Adrenal gland (tissue), 5 donors: ENCODE results near the gene OR1S2.

Experiments
- CTCF ChIP-seq, 6 experiments: fragments of 450-650 bp in 4 of 6; fragments of 200-600 bp in 2 of 6; sonication (generic) in 1 of 6; IDR thresholded peaks; 1 replicate in 5 of 6; 2 replicates in 1 of 6; pipeline versions ENCODE4 v1.5.1 to v1.8.0; 2016 to 2021; ENCODE audit warnings: antibody characterized with exemption in 6 of 6, mild to moderate bottlenecking in 2 of 6, moderate library complexity in 1 of 6
- POLR2A ChIP-seq, 2 donors: fragments of 450-650 bp; IDR thresholded peaks; one replicate each; pipeline ENCODE4 v1.6.1; 2017; ENCODE audit warnings: antibody characterized with exemption in 2 of 2, mild to moderate bottlenecking in 2 of 2, moderate library complexity in 1 of 2
- donor health status: DM: no; HTN: no; CAD: no.

- TF ChIP-seq CTCF (IDR thresholded peaks at IDR 0.05): no peak
- no peak for TF ChIP-seq POLR2A (IDR thresholded peaks at IDR 0.05)
Observed at GRCh38 chr11:58179648-58180047, 24.3 kb downstream of the OR1S2 start.
